ENCODE results near the gene SMCO4. TPM values are rescaled to one million over a fixed set of nuclear protein-coding genes. Genes with fewer than 3 reads are reported as not detected.

SMCO4 gene
- total RNA-seq, 1 experiment from 2014 or later: 9.3 TPM

DNA sequence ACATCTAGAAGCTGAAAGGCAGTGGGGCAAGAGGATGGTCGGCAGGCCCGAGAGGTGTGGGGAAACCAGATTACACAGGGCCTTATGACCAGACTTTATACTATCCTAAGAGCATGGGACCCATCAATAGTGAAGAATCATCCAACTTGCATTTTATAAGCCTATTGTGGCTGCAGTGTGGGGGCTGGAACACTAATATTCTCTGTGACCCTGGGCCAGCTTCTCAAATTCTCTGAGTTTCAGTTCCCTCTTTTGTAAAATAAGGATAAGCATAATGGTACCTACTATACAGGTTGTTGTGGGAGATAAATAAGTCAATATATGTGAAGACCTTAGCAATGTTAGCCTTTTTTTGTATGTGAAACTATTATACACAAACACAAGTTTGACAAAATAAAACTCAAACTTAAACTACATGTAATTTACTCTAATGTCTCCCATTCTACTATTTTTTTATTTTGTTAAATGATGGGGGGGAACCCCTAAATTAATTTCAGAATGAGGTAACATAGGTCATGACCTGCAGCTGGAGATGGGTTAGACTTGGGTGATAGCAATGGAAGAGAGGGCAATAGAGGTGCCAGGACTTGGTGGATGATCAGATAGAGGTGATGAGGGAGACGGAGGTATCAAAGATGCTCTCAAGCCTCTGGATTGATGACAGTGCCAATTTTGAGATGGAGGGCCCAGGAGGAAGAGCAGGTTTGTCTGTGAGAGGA lies 30.1 kb downstream of the SMCO4 start:
- H3K4me3 ChIP-seq (ENCODE audit: low read depth, low read length, poor library complexity, severe bottlenecking): no peak overlapping the region
- no peak for TF ChIP-seq EZH2 (IDR thresholded peaks at IDR 0.05; ENCODE audit: borderline replicate concordance, low read depth, low read length, poor library complexity, severe bottlenecking)
- TF ChIP-seq, protein P1, sequence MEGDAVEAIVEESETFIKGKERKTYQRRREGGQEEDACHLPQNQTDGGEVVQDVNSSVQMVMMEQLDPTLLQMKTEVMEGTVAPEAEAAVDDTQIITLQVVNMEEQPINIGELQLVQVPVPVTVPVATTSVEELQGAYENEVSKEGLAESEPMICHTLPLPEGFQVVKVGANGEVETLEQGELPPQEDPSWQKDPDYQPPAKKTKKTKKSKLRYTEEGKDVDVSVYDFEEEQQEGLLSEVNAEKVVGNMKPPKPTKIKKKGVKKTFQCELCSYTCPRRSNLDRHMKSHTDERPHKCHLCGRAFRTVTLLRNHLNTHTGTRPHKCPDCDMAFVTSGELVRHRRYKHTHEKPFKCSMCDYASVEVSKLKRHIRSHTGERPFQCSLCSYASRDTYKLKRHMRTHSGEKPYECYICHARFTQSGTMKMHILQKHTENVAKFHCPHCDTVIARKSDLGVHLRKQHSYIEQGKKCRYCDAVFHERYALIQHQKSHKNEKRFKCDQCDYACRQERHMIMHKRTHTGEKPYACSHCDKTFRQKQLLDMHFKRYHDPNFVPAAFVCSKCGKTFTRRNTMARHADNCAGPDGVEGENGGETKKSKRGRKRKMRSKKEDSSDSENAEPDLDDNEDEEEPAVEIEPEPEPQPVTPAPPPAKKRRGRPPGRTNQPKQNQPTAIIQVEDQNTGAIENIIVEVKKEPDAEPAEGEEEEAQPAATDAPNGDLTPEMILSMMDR (conservative IDR thresholded peaks at IDR 0.05; ENCODE audit: low read depth, low read length): no peak
- no TSS peak for BruUV-seq (replicated peaks)
- ChIA-PET CTCF (no interaction called here), POLR2A (ENCODE audit: low non-redundant PET) (no interaction called here)
- no peaks in the 10 kb centered on the region for H3K9me3 ChIP-seq (ENCODE audit: low read depth, low read length, poor library complexity, severe bottlenecking)
- H3K27me3 ChIP-seq (replicated peaks; ENCODE audit: insufficient read depth, low read depth, low read length, poor library complexity): no peaks in the 10 kb centered on the region
- intact Hi-C loops (cut with micrococcal nuclease; ENCODE audit: unreplicated experiment): no loop called here
- DNase-seq (ENCODE audit: low spot score): no peak
- no peak overlapping the region for H3K27ac ChIP-seq (ENCODE audit: low read depth, low read length, poor library complexity, severe bottlenecking)
- H3K4me1 ChIP-seq (ENCODE audit: insufficient read depth, low read length, poor library complexity, severe bottlenecking): no peaks in the 10 kb centered on the region
- H3K36me3 ChIP-seq (ENCODE audit: insufficient read depth, low read length, poor library complexity, severe bottlenecking): no peaks in the 10 kb centered on the region

DNA sequence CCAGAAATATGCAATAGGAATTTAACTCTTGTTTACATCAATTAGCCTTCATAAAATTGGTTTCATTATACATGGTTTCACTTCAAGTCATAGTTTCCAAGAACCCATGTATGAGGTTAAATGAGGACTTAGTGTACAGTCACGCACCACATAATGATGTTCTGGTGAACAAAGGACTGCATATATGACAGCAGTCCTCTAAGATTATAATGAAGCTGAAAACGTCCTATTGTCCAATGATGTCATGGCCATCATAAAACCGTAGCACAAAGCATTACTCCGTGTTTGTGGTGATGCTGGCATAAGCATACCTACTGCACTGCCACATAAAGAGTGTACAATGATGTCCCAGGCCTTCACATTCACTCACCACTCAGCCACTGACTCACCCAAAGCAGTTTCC lies 31.1 kb downstream of the SMCO4 start:
- H3K27me3 ChIP-seq (replicated peaks; ENCODE audit: insufficient read depth, low read depth, low read length, poor library complexity): no peaks in the 10 kb centered on the region
- no peak overlapping the region for H3K4me3 ChIP-seq (ENCODE audit: low read depth, low read length, poor library complexity, severe bottlenecking)
- CTCF ChIA-PET: no interaction called here
- no TSS peak for BruUV-seq (replicated peaks)
- H3K27ac ChIP-seq (ENCODE audit: low read depth, low read length, poor library complexity, severe bottlenecking): no peak overlapping the region
- H3K4me1 ChIP-seq (ENCODE audit: insufficient read depth, low read length, poor library complexity, severe bottlenecking): no peaks in the 10 kb centered on the region
- H3K36me3 ChIP-seq (ENCODE audit: insufficient read depth, low read length, poor library complexity, severe bottlenecking): no peaks in the 10 kb centered on the region
- DNase-seq (ENCODE audit: low spot score): no peak
- H3K9me3 ChIP-seq (ENCODE audit: low read depth, low read length, poor library complexity, severe bottlenecking): no peaks in the 10 kb centered on the region
- no peak for TF ChIP-seq EZH2 (IDR thresholded peaks at IDR 0.05; ENCODE audit: borderline replicate concordance, low read depth, low read length, poor library complexity, severe bottlenecking)
- TF ChIP-seq, protein P1 (conservative IDR thresholded peaks at IDR 0.05; ENCODE audit: low read depth, low read length): no peak
- POLR2A ChIA-PET (ENCODE audit: low non-redundant PET): no interaction called here
- intact Hi-C loops (cut with micrococcal nuclease; ENCODE audit: unreplicated experiment): no loop called here

DNA sequence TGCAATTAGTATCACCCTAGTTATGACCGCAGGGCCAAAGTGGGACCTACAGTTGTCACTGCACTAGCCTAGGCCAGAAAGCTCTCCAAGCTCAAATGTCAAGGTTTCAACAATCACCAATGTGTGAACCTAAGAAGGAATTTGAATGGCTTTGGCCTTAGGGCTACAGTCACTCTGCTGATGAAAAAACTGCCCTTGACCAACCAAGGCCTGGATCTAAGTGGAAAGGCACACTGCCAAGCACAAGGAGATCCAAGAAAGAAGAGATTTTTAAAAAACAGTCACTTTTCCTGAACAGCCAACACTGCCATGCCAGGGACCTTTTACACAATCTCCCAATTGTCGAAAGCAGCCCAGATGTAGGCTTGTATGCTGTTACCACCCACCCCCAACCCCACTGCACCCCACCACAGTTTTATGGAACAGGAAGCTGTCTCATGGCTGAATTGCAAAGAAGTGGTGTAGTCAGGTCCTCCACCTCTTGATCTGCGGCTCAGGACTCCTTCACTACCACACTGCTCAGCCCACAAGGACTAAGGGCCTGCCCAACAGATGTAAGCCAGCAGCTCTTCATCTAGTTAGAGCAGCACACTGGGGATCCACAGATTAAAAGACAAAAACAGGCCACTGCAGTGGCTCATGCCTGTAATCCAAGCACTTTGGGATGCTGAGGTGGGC lies 32.9 kb downstream of the SMCO4 start:
- CTCF ChIA-PET: no interaction called here
- H3K27me3 ChIP-seq (replicated peaks; ENCODE audit: insufficient read depth, low read depth, low read length, poor library complexity): no peaks in the 10 kb centered on the region
- TF ChIP-seq, protein P1 (conservative IDR thresholded peaks at IDR 0.05; ENCODE audit: low read depth, low read length): no peak
- no peak for TF ChIP-seq EZH2 (IDR thresholded peaks at IDR 0.05; ENCODE audit: borderline replicate concordance, low read depth, low read length, poor library complexity, severe bottlenecking)

More for the DNA sequence above, 32.9 kb downstream of the SMCO4 start:
- no peaks in the 10 kb centered on the region for H3K4me1 ChIP-seq (ENCODE audit: insufficient read depth, low read length, poor library complexity, severe bottlenecking)
- H3K4me3 ChIP-seq (ENCODE audit: low read depth, low read length, poor library complexity, severe bottlenecking): no peak overlapping the region
- intact Hi-C loops (cut with micrococcal nuclease; ENCODE audit: unreplicated experiment): no loop called here
- DNase-seq (ENCODE audit: low spot score): no peak
- no peak overlapping the region for H3K27ac ChIP-seq (ENCODE audit: low read depth, low read length, poor library complexity, severe bottlenecking)
- BruUV-seq (replicated peaks): no TSS peak
- no peaks in the 10 kb centered on the region for H3K9me3 ChIP-seq (ENCODE audit: low read depth, low read length, poor library complexity, severe bottlenecking)
- no peaks in the 10 kb centered on the region for H3K36me3 ChIP-seq (ENCODE audit: insufficient read depth, low read length, poor library complexity, severe bottlenecking)
- POLR2A ChIA-PET (ENCODE audit: low non-redundant PET): no interaction called here
